OCI-LY3 (cell line): ENCODE data around the gene RNF220.

Experiments
- H2AFZ ChIP-seq: fragments of 200-600, 300-600 bp; shearing (Covaris generic); 2 replicates; pipeline ENCODE4 v1.6.0; 2014; ENCODE audit warnings: antibody characterized with exemption, low read depth, low read length
- H3K27ac ChIP-seq: fragments of 200-600, 300-600 bp; sonication (generic); 2 replicates; pipeline ENCODE4 v1.5.1; 2014; ENCODE audit warnings: mild to moderate bottlenecking, low read length, moderate library complexity, mixed read lengths
- H3K27me3 ChIP-seq: fragments of 200-600, 300-600 bp; sonication (generic); 2 replicates; pipeline ENCODE4 v1.6.1; 2014; ENCODE audit warnings: low read depth, low read length, mixed read lengths
- H3K36me3 ChIP-seq: fragments of 200-600, 300-600 bp; sonication (generic); replicated peaks from 2 replicates; pipeline ENCODE3; 2014; ENCODE audit warnings: low read depth, low read length, mixed read lengths
- H3K4me1 ChIP-seq: fragments of 300-600, 200-600 bp; sonication (generic); 2 replicates; pipeline ENCODE4 v1.6.1; 2014; ENCODE audit warnings: low read length, mixed read lengths
- H3K4me2 ChIP-seq: fragments of 200-600, 300-600 bp; sonication (generic); 2 replicates; pipeline ENCODE4 v1.6.1; 2014; ENCODE audit warnings: low read length, mixed read lengths
- H3K4me3 ChIP-seq: fragments of 300-600, 200-600 bp; sonication (generic); 2 replicates; pipeline ENCODE4 v1.5.1; 2014; ENCODE audit warnings: antibody characterized with exemption, mild to moderate bottlenecking, low read length, moderate library complexity
- H3K79me2 ChIP-seq: fragments of 300-600, 200-600 bp; shearing (Covaris generic); 2 replicates; pipeline ENCODE4 v1.6.1; 2014; ENCODE audit warnings: mild to moderate bottlenecking, low read length, mixed read lengths
- H3K9ac ChIP-seq: fragments of 300-600, 200-600 bp; shearing (Covaris generic); 2 replicates; pipeline ENCODE4 v1.6.0; 2014; ENCODE audit warnings: mild to moderate bottlenecking, low read length, moderate library complexity
- H3K9me3 ChIP-seq: fragments of 200-600, 300-600 bp; shearing (Covaris generic); 2 replicates; pipeline ENCODE4 v1.6.1; 2014; ENCODE audit warnings: low read length, mixed read lengths; ENCODE audit not compliant: insufficient read depth
- H4K20me1 ChIP-seq: fragments of 200-600, 300-600 bp; sonication (generic); 2 replicates; pipeline ENCODE4 v1.6.1; 2016; ENCODE audit warnings: low read length, mixed read lengths; ENCODE audit not compliant: insufficient read depth
- EZH2phosphoT487 ChIP-seq: fragments of 200-600 bp; shearing (Covaris generic); IDR thresholded peaks from 2 replicates; pipeline ENCODE4 v1.6.1; 2018; ENCODE audit warnings: antibody characterized with exemption, mixed run types, low read depth
- TF ChIP-seq, protein P1 (sequence below): fragments of 200-600, 300-600 bp; sonication (generic); IDR thresholded peaks from 2 replicates; pipeline ENCODE4 v1.5.1; 2014; ENCODE audit warnings: antibody characterized with exemption, low read length, low read depth

Gene RNF220

DNA sequence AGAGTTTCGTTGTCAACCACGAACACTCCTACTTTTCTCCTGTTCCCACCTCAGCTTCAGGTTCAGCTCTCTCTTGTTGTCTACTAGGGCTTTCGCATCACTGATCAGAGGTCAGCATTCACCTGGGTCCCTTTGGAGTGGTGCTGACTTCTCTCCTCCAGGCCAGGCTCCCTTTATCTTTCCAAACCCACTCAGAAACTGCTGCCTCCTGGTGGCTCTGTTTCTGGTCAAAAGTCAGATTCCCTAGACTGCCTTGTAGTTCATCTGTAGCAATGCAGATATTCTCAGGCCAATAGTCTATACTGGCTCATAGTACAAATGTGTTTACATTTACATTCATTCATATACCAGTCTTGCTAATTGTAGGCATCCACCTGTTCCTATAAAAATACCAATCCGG lies 43.6 kb upstream of the RNF220 start:
- Histone ChIP-seq H4K20me1 (no peaks in the 10 kb centered on the region), H3K4me1 (no peaks in the 10 kb centered on the region), H3K9me3 (no peaks in the 10 kb centered on the region), H3K9ac (no peak overlapping the region), H3K79me2 (no peaks in the 10 kb centered on the region), H3K27me3 (no peaks in the 10 kb centered on the region), H3K27ac (no peak overlapping the region), H3K4me3 (no peak overlapping the region), H3K4me2 (no peak overlapping the region), H2AFZ (no peak overlapping the region), H3K36me3 (no peaks in the 10 kb centered on the region)
- no peak for TF ChIP-seq EZH2phosphoT487
- TF ChIP-seq, protein P1, sequence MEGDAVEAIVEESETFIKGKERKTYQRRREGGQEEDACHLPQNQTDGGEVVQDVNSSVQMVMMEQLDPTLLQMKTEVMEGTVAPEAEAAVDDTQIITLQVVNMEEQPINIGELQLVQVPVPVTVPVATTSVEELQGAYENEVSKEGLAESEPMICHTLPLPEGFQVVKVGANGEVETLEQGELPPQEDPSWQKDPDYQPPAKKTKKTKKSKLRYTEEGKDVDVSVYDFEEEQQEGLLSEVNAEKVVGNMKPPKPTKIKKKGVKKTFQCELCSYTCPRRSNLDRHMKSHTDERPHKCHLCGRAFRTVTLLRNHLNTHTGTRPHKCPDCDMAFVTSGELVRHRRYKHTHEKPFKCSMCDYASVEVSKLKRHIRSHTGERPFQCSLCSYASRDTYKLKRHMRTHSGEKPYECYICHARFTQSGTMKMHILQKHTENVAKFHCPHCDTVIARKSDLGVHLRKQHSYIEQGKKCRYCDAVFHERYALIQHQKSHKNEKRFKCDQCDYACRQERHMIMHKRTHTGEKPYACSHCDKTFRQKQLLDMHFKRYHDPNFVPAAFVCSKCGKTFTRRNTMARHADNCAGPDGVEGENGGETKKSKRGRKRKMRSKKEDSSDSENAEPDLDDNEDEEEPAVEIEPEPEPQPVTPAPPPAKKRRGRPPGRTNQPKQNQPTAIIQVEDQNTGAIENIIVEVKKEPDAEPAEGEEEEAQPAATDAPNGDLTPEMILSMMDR, result no peak

DNA sequence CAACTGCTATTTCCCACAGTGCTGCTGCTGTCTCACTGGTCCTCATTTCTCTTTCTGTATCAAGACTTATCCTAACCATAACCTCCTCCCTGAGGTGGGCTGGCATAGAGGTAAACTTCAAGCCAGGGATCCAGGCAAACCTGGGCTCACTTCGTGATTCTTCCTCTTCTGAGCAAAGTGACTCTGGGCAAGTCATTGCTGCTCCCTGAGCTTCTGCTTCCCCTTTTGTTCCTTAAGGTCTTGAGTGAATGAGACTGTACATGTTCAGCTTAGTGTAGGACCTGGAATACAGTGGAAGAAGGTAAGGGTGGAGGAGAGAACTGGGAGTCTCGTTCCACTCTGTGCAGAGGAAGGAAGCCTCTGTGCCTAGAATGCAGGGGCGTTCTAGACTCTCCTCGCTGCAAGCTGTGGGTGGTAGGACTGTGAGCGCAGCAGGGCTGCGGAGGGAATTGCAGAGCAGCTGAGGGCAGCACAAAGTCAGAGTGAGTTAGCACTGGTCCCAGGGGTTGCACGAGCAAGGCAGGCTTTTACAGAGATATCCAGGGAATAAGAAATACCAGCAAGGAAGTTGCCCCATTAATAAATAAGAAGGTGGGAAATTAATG lies 38.6 kb upstream of the RNF220 start:
- Histone ChIP-seq H3K27ac (no peak overlapping the region), H3K27me3 (no peaks in the 10 kb centered on the region), H3K36me3 (no peaks in the 10 kb centered on the region), H3K9ac (no peak overlapping the region), H3K4me2 (no peak overlapping the region), H3K9me3 (no peaks in the 10 kb centered on the region), H4K20me1 (no peaks in the 10 kb centered on the region), H2AFZ (no peak overlapping the region), H3K4me1 (no peaks in the 10 kb centered on the region), H3K4me3 (no peak overlapping the region), H3K79me2 (no peaks in the 10 kb centered on the region)
- TF ChIP-seq, protein P1, result no peak
- no peak for TF ChIP-seq EZH2phosphoT487

GRCh38 chr1:44367944-44368343 lies 37.1 kb upstream of the RNF220 start:
- Histone ChIP-seq H3K36me3 (no peaks in the 10 kb centered on the region), H3K4me1 (no peaks in the 10 kb centered on the region), H3K4me2 (no peak overlapping the region), H3K79me2 (no peaks in the 10 kb centered on the region), H3K9ac (no peak overlapping the region), H3K9me3 (no peaks in the 10 kb centered on the region), H3K27me3 (no peaks in the 10 kb centered on the region), H4K20me1 (no peaks in the 10 kb centered on the region), H2AFZ (no peak overlapping the region), H3K27ac (no peak overlapping the region), H3K4me3 (no peak overlapping the region)
- TF ChIP-seq, protein P1, result no peak
- TF ChIP-seq EZH2phosphoT487, result no peak

DNA sequence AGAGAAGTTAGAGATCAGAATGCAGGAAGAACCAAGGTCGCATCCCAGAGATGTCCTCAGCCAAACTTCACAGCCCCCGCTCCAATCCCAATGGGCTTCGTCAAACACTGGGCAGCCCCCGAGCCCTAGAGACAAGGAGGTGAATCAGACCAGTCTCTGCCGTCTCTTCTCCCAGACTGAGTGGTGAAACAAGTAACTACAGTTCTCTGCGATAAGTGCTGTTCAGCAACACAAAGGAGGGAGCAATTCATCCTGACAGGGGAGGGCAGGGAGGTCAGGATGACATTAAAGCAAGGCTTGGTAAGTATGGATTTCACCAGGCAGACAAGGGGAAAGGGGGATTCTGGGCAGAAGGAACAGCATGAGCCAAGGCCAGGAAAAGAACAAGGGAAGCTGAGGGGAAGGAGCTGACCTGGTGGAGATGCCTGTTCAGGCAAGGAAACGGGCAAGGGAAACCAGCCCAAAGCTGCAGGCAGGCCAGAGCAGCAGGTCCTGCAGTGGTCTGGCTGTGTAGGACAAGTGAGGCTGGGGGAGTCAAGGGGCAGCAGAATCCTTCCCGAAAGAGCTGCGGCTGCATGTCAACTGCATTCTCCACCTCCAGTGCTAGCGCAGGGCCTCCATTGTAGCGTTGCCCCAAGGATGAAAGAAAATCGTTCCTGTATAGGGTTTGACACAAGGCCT lies 36.4 kb upstream of the RNF220 start:
- TF ChIP-seq, protein P1, result no peak
- TF ChIP-seq EZH2phosphoT487, result no peak

More for the DNA sequence above, 36.4 kb upstream of the RNF220 start:
- Histone ChIP-seq H3K79me2 (no peaks in the 10 kb centered on the region), H3K4me1 (no peaks in the 10 kb centered on the region), H3K4me3 (no peak overlapping the region), H3K27me3 (no peaks in the 10 kb centered on the region), H3K4me2 (no peak overlapping the region), H3K9ac (no peak overlapping the region), H3K9me3 (no peaks in the 10 kb centered on the region), H3K27ac (no peak overlapping the region), H3K36me3 (no peaks in the 10 kb centered on the region), H4K20me1 (no peaks in the 10 kb centered on the region), H2AFZ (no peak overlapping the region)
